ENCODE results near the gene MAP2K6. TPM values are rescaled to one million over a fixed set of nuclear protein-coding genes. Genes with fewer than 3 reads are reported as not detected.

MAP2K6 gene
- total and polyA plus RNA-seq, 10 of the 15 experiments (the other 5 are each of a cell fraction or from before 2014, with no cell fraction given) = 15.6 to 70.3 (median 22.9) TPM

- no peak for TF ChIP-seq ZNF592 (IDR thresholded peaks at IDR 0.05)
Measured at GRCh38 chr17:69574257-69575197, 160.0 kb downstream of the MAP2K6 start (continued).

- in situ Hi-C loops (cut with MboI) (no loop called here), intact Hi-C loops (cut with micrococcal nuclease; ENCODE audit: unreplicated experiment) (no loop called here)
- no TSS peak for BruUV-seq (replicated peaks)
- no peak overlapping the region for H3K27ac ChIP-seq (ENCODE audit: control insufficient read depth, insufficient read depth)
- ChIA-PET CTCF (interaction anchor here (2.8 kb wide), 1 partner anchor 32 kb away, joined by 12 read pairs; no protein-coding TSS in a partner anchor), SMC1A (ENCODE audit: uncharacterized antibody, unreplicated experiment) (interaction anchor here (0.5 to 2.1 kb wide), 3 partner anchors 977 to 1046 kb away, joined by 3 to 6 read pairs (median 4); no protein-coding TSS in a partner anchor), POLR2A (no interaction called here), RAD21 (ENCODE audit: unreplicated experiment) (no interaction called here)
- no peak for TF ChIP-seq BMI1 (IDR thresholded peaks at IDR 0.05; ENCODE audit: borderline replicate concordance)
- TF ChIP-seq POLR2AphosphoS5 (IDR thresholded peaks at IDR 0.05; ENCODE audit: low read length) = no peak
- TF ChIP-seq ATF2 (IDR thresholded peaks at IDR 0.05; ENCODE audit: low read length) = peak; percentile 36; the same call in 1 of the 2 replicates
- no peak for TF ChIP-seq USF2 (IDR thresholded peaks at IDR 0.05; ENCODE audit: borderline replicate concordance, low read depth, low read length)
- TF ChIP-seq NFIC (IDR thresholded peaks at IDR 0.05; ENCODE audit: low read depth, low read length) = peak; percentile 74
- no peak for TF ChIP-seq CBFB (IDR thresholded peaks at IDR 0.05; ENCODE audit: low read depth)
- peak; percentile 49; the same call in 1 of the 2 replicates for TF ChIP-seq FOXM1 (IDR thresholded peaks at IDR 0.05; ENCODE audit: low read depth, low read length)
- no peak for TF ChIP-seq RAD21 (IDR thresholded peaks at IDR 0.05; ENCODE audit: insufficient read depth, low read depth, low read length)
- TF ChIP-seq MEF2A (IDR thresholded peaks at IDR 0.05; ENCODE audit: insufficient read depth, low read depth, low read length) = 0 out of 2 replicates have a peak, but pooled peaks have one; percentile 38
- no peaks in the 10 kb centered on the region for H4K20me1 ChIP-seq (ENCODE audit: control insufficient read depth, insufficient read depth)
- 0% methylated on average over 2 of the region's 2 CpGs for WGBS (ENCODE audit: insufficient coverage, insufficient replicate concordance, low lambda C conversion rate, missing lambda C conversion rate)
- DNase-seq (ENCODE audit: low read depth, low spot score) = no peak
- 0 out of 2 replicates have a peak, but pooled peaks cover 5% of the 10 kb centered on the region for H3K4me1 ChIP-seq (ENCODE audit: control insufficient read depth, insufficient read depth, low read length)
- no peak overlapping the region for H3K4me3 ChIP-seq
- ATAC-seq = no peak
- no peaks in the 10 kb centered on the region for H3K36me3 ChIP-seq (ENCODE audit: control insufficient read depth in 2 of 2, insufficient read depth in 2 of 2, low read length in 1 of 2)
- FAIRE-seq = no peak
- H2AFZ ChIP-seq (ENCODE audit: control insufficient read depth, low read depth, low read length) = no peak overlapping the region
- H3K79me2 ChIP-seq (ENCODE audit: control insufficient read depth, insufficient read depth, low read length) = no peaks in the 10 kb centered on the region
- H3K9ac ChIP-seq (ENCODE audit: control insufficient read depth, insufficient read depth, low read length) = no peak overlapping the region
- no peaks in the 10 kb centered on the region for H3K9me3 ChIP-seq (replicated peaks; ENCODE audit: control insufficient read depth, insufficient read depth, low read length)
- H3K4me2 ChIP-seq (ENCODE audit: control insufficient read depth, insufficient read depth) = no peak overlapping the region
- H3K27me3 ChIP-seq (replicated peaks in 1 of 2; ENCODE audit: control insufficient read depth in 2 of 2, insufficient read depth in 2 of 2, low read length in 1 of 2) = peaks cover 0 to 6% of the 10 kb centered on the region in 2 experiments; a peak in 1 of 4 replicates
Measured at GRCh38 chr17:69575346-69575761, 160.9 kb downstream of the MAP2K6 start.
